Smooth muscle cell (in vitro differentiated cells): ENCODE results near the gene NUFIP2. TPM values are rescaled to one million over a fixed set of nuclear protein-coding genes. Genes with fewer than 3 reads are reported as not detected.

ENCODE experiments used
- DNase-seq: peaks from one replicate; lab custom pipeline; 2025; ENCODE audit not compliant: unreplicated experiment; lab: John Stamatoyannopoulos, UW
- H2AFZ ChIP-seq: fragments of 200-600 bp; sonication (generic); 2 replicates; pipeline ENCODE4 v1.6.0; 2016; ENCODE audit warnings: antibody characterized with exemption, low read depth, mild to moderate bottlenecking
- H3F3A ChIP-seq: fragments of 200-600 bp; sonication (generic); 2 replicates; pipeline ENCODE4 v1.6.0; 2017; ENCODE audit warnings: antibody characterized with exemption, low read depth
- H3K27ac ChIP-seq: fragments of 200-600 bp; sonication (generic); 2 replicates; pipeline ENCODE4 v1.5.1; 2016; ENCODE audit warnings: low read depth, mild to moderate bottlenecking
- H3K27me3 ChIP-seq: fragments of 200-600 bp; sonication (generic); 2 replicates; pipeline ENCODE4 v1.6.1; 2016; ENCODE audit warnings: low read depth, mild to moderate bottlenecking
- H3K36me3 ChIP-seq: fragments of 200-600 bp; sonication (generic); 2 replicates; pipeline ENCODE4 v1.5.1; 2016; ENCODE audit warnings: low read depth
- H3K4me1 ChIP-seq: fragments of 200-600 bp; sonication (generic); 2 replicates; pipeline ENCODE4 v1.5.1; 2016; ENCODE audit warnings: low read depth
- H3K4me2 ChIP-seq: fragments of 200-600 bp; sonication (generic); 2 replicates; pipeline ENCODE4 v1.6.0; 2016; ENCODE audit warnings: mild to moderate bottlenecking
- H3K4me3 ChIP-seq: fragments of 200-600 bp; sonication (generic); 2 replicates; pipeline ENCODE4 v1.5.1; 2016; ENCODE audit warnings: mild to moderate bottlenecking
- H3K79me2 ChIP-seq: fragments of 200-600 bp; sonication (generic); 2 replicates; pipeline ENCODE4 v1.6.0; 2016; ENCODE audit warnings: low read depth, mild to moderate bottlenecking
- H3K9ac ChIP-seq: fragments of 200-600 bp; sonication (generic); 2 replicates; pipeline ENCODE4 v1.6.0; 2016; ENCODE audit warnings: low read depth
- H3K9me3 ChIP-seq: fragments of 200-600 bp; sonication (generic); replicated peaks from 2 replicates; pipeline ENCODE4 v1.5.1; 2016; ENCODE audit warnings: low read depth
- H4K20me1 ChIP-seq: fragments of 200-600 bp; sonication (generic); 2 replicates; pipeline ENCODE4 v1.6.0; 2016; ENCODE audit warnings: low read depth
- CTCF ChIP-seq: fragments of 200-600 bp; sonication (generic); IDR thresholded peaks from 2 replicates; pipeline ENCODE4 v1.5.1; 2017; ENCODE audit warnings: borderline replicate concordance, mild to moderate bottlenecking, antibody characterized with exemption; ENCODE audit not compliant: insufficient read depth, poor library complexity, severe bottlenecking
- WGBS: methylation state at CpG from one replicate; pipeline ENCODE4 v1.1.7; 2016; ENCODE audit warnings: low lambda C conversion rate; 5-methylcytosine and 5-hydroxymethylcytosine counted together
- polyA plus RNA-seq: library from polyadenylated mRNA; unstranded; fragments of >200 nt; fragmentation: Nextera tagmentation; extraction: Ambion mirVana; gene quantifications from 2 replicates; pipeline ENCODE4 v1.2.1, GENCODE V29; 2016
- total RNA-seq: library from RNA; depleted of rRNA; stranded (reverse); fragments of >200 nt; gene quantifications from 2 replicates; pipeline ENCODE4 v1.2.3, GENCODE V29; 2014

NUFIP2 gene
- total and polyA plus RNA-seq, 2 experiments from 2014 or later, result 8.9 to 50.3 TPM

DNA sequence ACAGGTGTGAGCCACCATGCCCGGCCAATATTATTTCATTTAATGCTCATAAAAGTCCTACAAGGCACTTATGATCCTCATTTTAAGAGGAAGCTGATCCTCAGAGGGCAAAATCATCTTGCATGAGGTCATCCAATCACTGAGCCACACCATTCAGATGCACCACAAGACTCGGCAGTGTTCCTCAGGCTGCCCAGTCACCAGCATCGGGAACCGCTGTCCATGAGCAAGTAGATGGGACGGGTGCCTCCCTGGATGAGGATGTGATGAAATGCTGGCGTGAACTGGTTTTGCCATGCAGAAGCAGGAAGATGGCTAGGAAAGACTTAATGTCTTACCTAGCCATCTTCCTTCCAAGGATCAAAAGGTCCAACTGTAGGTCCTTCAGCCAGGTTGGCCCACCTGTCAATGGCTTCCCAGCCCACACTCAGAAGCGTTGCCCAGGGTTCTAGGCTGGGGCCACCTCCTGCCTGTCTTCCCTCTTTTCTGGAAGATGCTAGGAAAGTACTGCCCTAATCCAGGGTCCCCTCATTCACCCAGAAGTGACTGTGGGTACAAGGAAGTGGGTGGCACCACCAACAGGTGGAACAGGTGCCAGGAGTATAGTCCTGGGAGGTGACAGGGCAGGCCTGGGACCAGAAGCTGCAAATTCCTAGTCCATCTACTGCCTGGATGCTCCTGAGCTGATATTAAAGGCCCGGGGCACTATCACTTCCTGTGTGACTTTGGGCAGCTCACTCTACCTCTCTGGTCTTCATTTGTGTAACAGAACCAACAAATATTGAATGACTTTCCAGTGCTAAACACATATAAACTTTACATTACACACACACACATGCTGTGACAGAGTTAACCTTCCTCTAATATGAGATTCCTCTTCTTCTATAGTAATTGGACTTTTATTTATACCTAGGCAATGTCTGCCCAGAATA is 79.5 kb downstream of the NUFIP2 start:
- Histone ChIP-seq H3K9me3 (no peaks in the 10 kb centered on the region), H4K20me1 (no peaks in the 10 kb centered on the region), H3K79me2 (no peaks in the 10 kb centered on the region), H2AFZ (no peak overlapping the region), H3K36me3 (no peaks in the 10 kb centered on the region), H3K9ac (no peak overlapping the region), H3K4me3 (no peak overlapping the region), H3F3A (no peaks in the 10 kb centered on the region), H3K4me2 (no peak overlapping the region), H3K4me1 (no peaks in the 10 kb centered on the region), H3K27ac (no peak overlapping the region), H3K27me3 (no peaks in the 10 kb centered on the region)
- no peak for TF ChIP-seq CTCF
- 92% methylated on average over 8 of the region's 8 CpGs for WGBS
- DNase-seq, result no peak

- Histone ChIP-seq H3K4me2 (no peak overlapping the region), H2AFZ (no peak overlapping the region)
Observed at GRCh38 chr17:29212681-29213121, 81.2 kb downstream of the NUFIP2 start.

DNA sequence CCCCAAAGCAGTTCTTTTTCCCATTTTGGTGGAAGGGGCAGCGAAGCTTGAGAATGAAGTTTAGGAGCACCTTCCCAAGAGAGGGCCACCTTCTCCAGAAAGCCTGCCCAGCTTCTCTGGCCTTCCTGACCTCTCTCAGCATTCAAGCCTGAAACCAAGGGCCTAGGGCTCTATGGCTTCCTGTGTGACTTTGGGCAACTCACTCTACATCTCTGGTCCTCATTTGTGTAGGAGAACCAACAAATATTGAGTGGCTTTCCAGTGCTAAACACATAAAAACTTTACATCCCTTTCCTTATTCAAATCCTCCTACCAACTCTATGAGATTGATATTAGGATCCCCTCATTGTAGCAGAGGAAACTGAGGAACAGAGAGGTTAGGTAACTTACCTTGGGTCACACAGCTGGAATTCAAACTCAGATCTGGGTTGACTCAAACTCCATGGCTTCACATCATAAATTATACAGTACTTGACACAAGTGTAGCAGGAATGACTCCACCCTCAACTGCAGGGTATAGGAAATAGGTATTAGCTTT is 81.8 kb downstream of the NUFIP2 start:
- no peaks in the 10 kb centered on the region for H3K9me3 ChIP-seq
- no peaks in the 10 kb centered on the region for H4K20me1 ChIP-seq
- no peaks in the 10 kb centered on the region for H3K27me3 ChIP-seq
- H3K27ac ChIP-seq, result no peak overlapping the region
- DNase-seq, result no peak
- WGBS, result 93% methylated on average over 1 of the region's 1 CpG
- no peak overlapping the region for H3K4me3 ChIP-seq
- H3K4me1 ChIP-seq, result peaks cover 4% of the 10 kb centered on the region
- no peak overlapping the region for H3K4me2 ChIP-seq
- H3K9ac ChIP-seq, result no peak overlapping the region
- no peaks in the 10 kb centered on the region for H3K36me3 ChIP-seq
- no peaks in the 10 kb centered on the region for H3F3A ChIP-seq
- no peaks in the 10 kb centered on the region for H3K79me2 ChIP-seq
- H2AFZ ChIP-seq, result no peak overlapping the region
- TF ChIP-seq CTCF, result no peak

More at GRCh38 chr17:29212681-29213121, 81.2 kb downstream of the NUFIP2 start:
- no peak for DNase-seq
- no peaks in the 10 kb centered on the region for H3K79me2 ChIP-seq
- H3K36me3 ChIP-seq, result no peaks in the 10 kb centered on the region
- no peaks in the 10 kb centered on the region for H3F3A ChIP-seq
- WGBS, result 86% methylated on average over 5 of the region's 5 CpGs
- TF ChIP-seq CTCF, result no peak
- H3K9me3 ChIP-seq, result no peaks in the 10 kb centered on the region
- peaks cover 4% of the 10 kb centered on the region for H3K4me1 ChIP-seq
- no peak overlapping the region for H3K4me3 ChIP-seq
- H3K9ac ChIP-seq, result no peak overlapping the region
- no peaks in the 10 kb centered on the region for H4K20me1 ChIP-seq
- H3K27ac ChIP-seq, result no peak overlapping the region
- H3K27me3 ChIP-seq, result no peaks in the 10 kb centered on the region
